DOHH2 (cell line): ENCODE data around the gene ANKRD33B.

Source experiments
- H3F3A ChIP-seq: fragments of 200-600 bp; sonication (generic), shearing (Covaris generic); 2 replicates; pipeline ENCODE4 v1.6.0; 2016; ENCODE audit warnings: antibody characterized with exemption, mild to moderate bottlenecking; ENCODE audit not compliant: control insufficient read depth, insufficient read depth
- H3K27ac ChIP-seq: fragments of 200-600 bp; sonication (generic); 2 replicates; pipeline ENCODE4 v1.5.1; 2014; ENCODE audit warnings: low read depth, mild to moderate bottlenecking, low read length, moderate library complexity
- H3K27me3 ChIP-seq: fragments of 200-600 bp; sonication (generic); 2 replicates; pipeline ENCODE4 v1.6.1; 2014; ENCODE audit warnings: mild to moderate bottlenecking, low read length, mixed read lengths; ENCODE audit not compliant: control insufficient read depth
- H3K36me3 ChIP-seq: fragments of 200-600 bp; sonication (generic); 2 replicates; pipeline ENCODE4 v1.6.1; 2014; ENCODE audit warnings: mild to moderate bottlenecking, low read length, moderate library complexity, mixed read lengths; ENCODE audit not compliant: control insufficient read depth
- H3K4me1 ChIP-seq: fragments of 200-600 bp; sonication (generic); 2 replicates; pipeline ENCODE4 v1.6.1; 2014; ENCODE audit warnings: mild to moderate bottlenecking, low read length, mixed read lengths; ENCODE audit not compliant: control insufficient read depth
- H3K4me2 ChIP-seq: fragments of 200-600 bp; sonication (generic); 2 replicates; pipeline ENCODE4 v1.6.0; 2014; ENCODE audit warnings: mild to moderate bottlenecking, low read length, moderate library complexity
- H3K4me3 ChIP-seq: fragments of 200-600 bp; sonication (generic); 2 replicates; pipeline ENCODE4 v1.5.1; 2014; ENCODE audit warnings: mild to moderate bottlenecking, low read length, mixed read lengths
- H3K79me2 ChIP-seq: fragments of 200-600 bp; sonication (generic); 2 replicates; pipeline ENCODE4 v1.6.1; 2014; ENCODE audit warnings: mild to moderate bottlenecking, low read length, mixed read lengths; ENCODE audit not compliant: control insufficient read depth
- H3K9me2 ChIP-seq: fragments of 200-600 bp; sonication (generic); replicated peaks from 2 replicates; pipeline ENCODE4 v1.6.1; 2014; ENCODE audit warnings: mild to moderate bottlenecking, low read length, mixed read lengths; ENCODE audit not compliant: control insufficient read depth
- H3K9me3 ChIP-seq: fragments of 200-600 bp; sonication (generic); 2 replicates; pipeline ENCODE4 v1.6.1; 2014; ENCODE audit warnings: antibody characterized with exemption, low read length, mixed read lengths; ENCODE audit not compliant: control insufficient read depth, insufficient read depth
- H4K20me1 ChIP-seq: fragments of 200-600 bp; sonication (generic); 2 replicates; pipeline ENCODE4 v1.6.0; 2014; ENCODE audit warnings: low read depth, mild to moderate bottlenecking, antibody characterized with exemption, low read length, moderate library complexity; ENCODE audit not compliant: control insufficient read depth, insufficient read depth
- EZH2phosphoT487 ChIP-seq: fragments of 200-600 bp; sonication (generic); IDR thresholded peaks from 2 replicates; pipeline ENCODE4 v1.6.1; 2017; ENCODE audit warnings: borderline replicate concordance, mild to moderate bottlenecking, antibody characterized with exemption, low read length, moderate library complexity, mixed read lengths
- TF ChIP-seq, protein P1 (sequence below): fragments of 200-600 bp; sonication (generic); IDR thresholded peaks from one replicate; pipeline ENCODE4 v1.5.1; 2014; ENCODE audit warnings: antibody characterized with exemption, mild to moderate bottlenecking, low read depth, low read length; ENCODE audit not compliant: poor library complexity, severe bottlenecking

Gene ANKRD33B

GRCh38 chr5:10519729-10520128 lies 44.1 kb upstream of the ANKRD33B start:
- TF ChIP-seq EZH2phosphoT487, result no peak
- TF ChIP-seq, protein P1, sequence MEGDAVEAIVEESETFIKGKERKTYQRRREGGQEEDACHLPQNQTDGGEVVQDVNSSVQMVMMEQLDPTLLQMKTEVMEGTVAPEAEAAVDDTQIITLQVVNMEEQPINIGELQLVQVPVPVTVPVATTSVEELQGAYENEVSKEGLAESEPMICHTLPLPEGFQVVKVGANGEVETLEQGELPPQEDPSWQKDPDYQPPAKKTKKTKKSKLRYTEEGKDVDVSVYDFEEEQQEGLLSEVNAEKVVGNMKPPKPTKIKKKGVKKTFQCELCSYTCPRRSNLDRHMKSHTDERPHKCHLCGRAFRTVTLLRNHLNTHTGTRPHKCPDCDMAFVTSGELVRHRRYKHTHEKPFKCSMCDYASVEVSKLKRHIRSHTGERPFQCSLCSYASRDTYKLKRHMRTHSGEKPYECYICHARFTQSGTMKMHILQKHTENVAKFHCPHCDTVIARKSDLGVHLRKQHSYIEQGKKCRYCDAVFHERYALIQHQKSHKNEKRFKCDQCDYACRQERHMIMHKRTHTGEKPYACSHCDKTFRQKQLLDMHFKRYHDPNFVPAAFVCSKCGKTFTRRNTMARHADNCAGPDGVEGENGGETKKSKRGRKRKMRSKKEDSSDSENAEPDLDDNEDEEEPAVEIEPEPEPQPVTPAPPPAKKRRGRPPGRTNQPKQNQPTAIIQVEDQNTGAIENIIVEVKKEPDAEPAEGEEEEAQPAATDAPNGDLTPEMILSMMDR, result no peak
- H3F3A ChIP-seq, result no peaks in the 10 kb centered on the region
- H3K9me3 ChIP-seq, result peaks cover 8% of the 10 kb centered on the region; the same call in 1 of the 2 replicates
- H3K27ac ChIP-seq, result no peak overlapping the region
- peaks cover 8% of the 10 kb centered on the region for H3K4me1 ChIP-seq
- H3K79me2 ChIP-seq, result no peaks in the 10 kb centered on the region
- no peaks in the 10 kb centered on the region for H3K36me3 ChIP-seq
- H4K20me1 ChIP-seq, result no peaks in the 10 kb centered on the region
- H3K9me2 ChIP-seq, result no peaks in the 10 kb centered on the region
- H3K4me3 ChIP-seq, result no peak overlapping the region
- H3K27me3 ChIP-seq, result no peaks in the 10 kb centered on the region; the same call in 1 of the 2 replicates
- no peak overlapping the region for H3K4me2 ChIP-seq

DNA sequence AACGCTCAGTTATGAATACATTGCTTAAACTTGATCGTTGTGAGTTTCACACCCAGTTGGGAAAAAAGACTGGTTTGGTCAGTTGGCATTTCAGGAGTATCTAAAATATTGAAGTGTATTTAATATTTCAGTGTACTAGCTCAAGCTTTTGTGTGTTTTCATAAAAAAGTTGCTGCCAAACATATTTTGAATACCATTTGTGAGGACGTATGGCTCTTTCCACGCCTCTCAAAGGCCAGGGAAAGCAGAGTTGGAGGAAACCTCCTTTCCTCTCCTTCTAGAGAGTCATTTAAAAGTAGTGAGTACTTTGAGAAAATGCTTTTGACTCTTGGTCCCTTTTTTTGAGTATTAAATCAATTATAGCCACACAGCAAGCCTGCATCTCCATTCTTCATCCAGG lies 43.2 kb upstream of the ANKRD33B start:
- Histone ChIP-seq H3K27ac (no peak overlapping the region), H3K36me3 (no peaks in the 10 kb centered on the region), H3K9me2 (no peaks in the 10 kb centered on the region), H3K4me3 (no peak overlapping the region), H3K9me3 (peaks cover 8% of the 10 kb centered on the region; the same call in 1 of the 2 replicates), H3K4me1 (peaks cover 14% of the 10 kb centered on the region), H3K27me3 (peaks cover 2% of the 10 kb centered on the region; the same call in 1 of the 2 replicates), H3K79me2 (no peaks in the 10 kb centered on the region), H3K4me2 (no peak overlapping the region), H4K20me1 (no peaks in the 10 kb centered on the region), H3F3A (no peaks in the 10 kb centered on the region)
- TF ChIP-seq, protein P1, result no peak
- no peak for TF ChIP-seq EZH2phosphoT487

DNA sequence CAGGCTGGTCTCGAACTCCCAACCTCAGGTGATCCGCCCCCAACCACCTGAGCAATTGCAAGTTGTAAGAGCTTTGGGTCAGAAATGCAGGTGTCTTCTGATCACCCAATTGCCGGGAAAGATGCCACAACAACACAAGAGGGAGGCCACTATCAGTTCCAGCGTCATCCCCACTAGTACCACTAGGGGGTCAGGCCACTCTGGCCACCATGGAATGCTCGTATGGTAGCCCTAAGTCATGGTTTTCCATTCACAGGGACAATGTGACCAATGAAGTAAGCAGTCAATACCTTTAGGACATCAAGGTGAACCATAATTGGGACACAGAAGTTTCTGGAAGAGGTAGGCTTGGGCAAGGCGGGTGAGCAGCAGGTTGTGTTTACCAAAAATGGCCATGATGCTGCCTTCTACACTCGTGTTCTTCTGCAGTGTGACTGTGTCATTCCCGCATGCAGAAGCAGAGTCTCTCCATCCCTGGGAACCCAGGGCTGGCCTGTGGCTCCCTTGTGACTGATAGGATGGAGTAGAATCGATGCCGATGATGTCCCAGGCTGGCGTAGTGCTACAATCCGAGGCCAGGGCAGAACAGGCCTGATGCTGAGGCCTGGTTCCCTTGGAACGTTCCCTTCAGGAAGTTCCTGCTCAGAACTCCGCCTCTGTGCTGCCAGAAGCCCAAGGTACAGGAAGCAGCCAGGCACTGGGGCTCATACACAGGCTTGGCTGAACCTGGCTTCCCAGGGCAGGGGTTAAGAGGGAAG lies 42.2 kb upstream of the ANKRD33B start:
- no peak for TF ChIP-seq EZH2phosphoT487
- TF ChIP-seq, protein P1, result peak; percentile 62

More for the DNA sequence above, 42.2 kb upstream of the ANKRD33B start:
- Histone ChIP-seq H3K27me3 (peaks cover 7% of the 10 kb centered on the region; the same call in 1 of the 2 replicates), H3K27ac (no peak overlapping the region), H3K9me3 (peaks cover 8% of the 10 kb centered on the region; the same call in 1 of the 2 replicates), H3F3A (no peaks in the 10 kb centered on the region), H4K20me1 (no peaks in the 10 kb centered on the region), H3K4me3 (no peak overlapping the region), H3K9me2 (no peaks in the 10 kb centered on the region), H3K4me1 (peaks cover 14% of the 10 kb centered on the region), H3K4me2 (no peak overlapping the region), H3K36me3 (no peaks in the 10 kb centered on the region), H3K79me2 (no peaks in the 10 kb centered on the region)
